B cell (primary cell): Measurements from ENCODE around the gene PLEKHA3. TPM values are rescaled to one million over a fixed set of nuclear protein-coding genes. Genes with fewer than 3 reads are reported as not detected.

ENCODE experiments used
- ATAC-seq: fragments of 200-7000 bp; cut with Tn5 transposase; one replicate; pipeline ENCODE4 v1.10.0; 2021; ENCODE audit warnings: low read depth, mild to moderate bottlenecking, moderate number of reproducible peaks, moderate library complexity
- CTCF ChIA-PET: fragments of 350-600 bp; sonication (Branson Sonifier 250); formaldehyde crosslinking; loops from one replicate; lab custom pipeline; 2021; ENCODE audit warnings: antibody characterized with exemption, inconsistent platforms; lab: Charles Lee
- POLR2A ChIA-PET: fragments of 350-600 bp; sonication (Branson Sonifier 250); formaldehyde crosslinking; loops from one replicate; lab custom pipeline; 2021; ENCODE audit warnings: antibody characterized with exemption; lab: Charles Lee
- DNase-seq: peaks from one replicate; pipeline ENCODE4 v3.0.0; 2013
- H2AFZ ChIP-seq: 2 replicates; pipeline ENCODE4 v1.6.1; 2012; ENCODE audit warnings: mild to moderate bottlenecking, low read depth, low read length; ENCODE audit not compliant: insufficient read depth, poor library complexity, severe bottlenecking
- H3K27ac ChIP-seq, 2 donors: 1 replicate in 1 of 2; 2 replicates in 1 of 2; pipeline ENCODE4 v1.5.1; 2012 to 2013; ENCODE audit warnings: low read length in 2 of 2, mild to moderate bottlenecking in 2 of 2, moderate library complexity in 1 of 2
- H3K27me3 ChIP-seq, 4 experiments: fragments of 200-600 bp in 1 of 4; sonication (generic) in 1 of 4; replicated peaks in 1 of 4; 1 replicate in 2 of 4; 2 replicates in 2 of 4; pipeline versions ENCODE4 v1.6.1 to v1.7.0; 2013 to 2016; ENCODE audit warnings: low read length in 3 of 4, mild to moderate bottlenecking in 2 of 4, mixed read lengths in 1 of 4, moderate library complexity in 1 of 4; ENCODE audit not compliant: insufficient read depth in 4 of 4, control insufficient read depth in 3 of 4; ENCODE audit errors: control extremely low read depth in 1 of 4
- H3K36me3 ChIP-seq, 2 experiments: replicated peaks in 1 of 2; 1 replicate in 1 of 2; 2 replicates in 1 of 2; pipeline versions ENCODE4 v1.6.1 to v1.7.1; 2013; ENCODE audit warnings: low read length in 1 of 2; ENCODE audit not compliant: insufficient read depth in 2 of 2, control insufficient read depth in 1 of 2; ENCODE audit errors: control extremely low read depth in 1 of 2, extremely low read depth in 1 of 2
- H3K4me1 ChIP-seq, 2 donors: fragments of 200-600 bp in 1 of 2; sonication (generic) in 1 of 2; 1 replicate in 1 of 2; 2 replicates in 1 of 2; pipeline versions ENCODE4 v1.5.1 to v1.6.1; 2013 to 2017; ENCODE audit warnings: low read length in 2 of 2; ENCODE audit not compliant: control insufficient read depth in 2 of 2, insufficient read depth in 2 of 2
- H3K4me2 ChIP-seq: replicated peaks from 2 replicates; pipeline ENCODE3; 2012; ENCODE audit warnings: mild to moderate bottlenecking, low read depth, low read length; ENCODE audit not compliant: poor library complexity, severe bottlenecking
- H3K4me3 ChIP-seq, 5 experiments: fragments of 200-600 bp in 1 of 5; sonication (generic) in 1 of 5; 1 replicate in 3 of 5; 2 replicates in 2 of 5; pipeline versions ENCODE4 v1.5.1 to v1.7.0; 2011 to 2016; ENCODE audit warnings: low read length in 4 of 5, mild to moderate bottlenecking in 4 of 5, low read depth in 2 of 5, control low read depth in 1 of 5, moderate library complexity in 1 of 5; ENCODE audit not compliant: insufficient read depth in 1 of 5; ENCODE audit errors: control extremely low read depth in 1 of 5, extremely low read depth in 1 of 5
- H3K79me2 ChIP-seq: fragments of 200-600 bp; sonication (generic); one replicate; pipeline ENCODE4 v1.6.0; 2016; ENCODE audit warnings: low read length; ENCODE audit not compliant: control insufficient read depth, insufficient read depth
- H3K9ac ChIP-seq: fragments of 200-600 bp; sonication (generic); 2 replicates; pipeline ENCODE4 v1.6.1; 2017; ENCODE audit warnings: mild to moderate bottlenecking, low read length, moderate library complexity
- H3K9me3 ChIP-seq, 3 donors: one replicate each; pipeline versions ENCODE4 v1.6.1 to v1.7.1; 2013; ENCODE audit warnings: low read length in 2 of 3; ENCODE audit not compliant: control insufficient read depth in 2 of 3, insufficient read depth in 1 of 3; ENCODE audit errors: control extremely low read depth in 1 of 3
- H4K20me1 ChIP-seq: 2 replicates; pipeline ENCODE4 v1.6.0; 2012; ENCODE audit warnings: mild to moderate bottlenecking, low read length; ENCODE audit not compliant: insufficient read depth, control insufficient read depth, poor library complexity, severe bottlenecking
- H3K27ac Mint-ChIP-seq: one replicate; pipeline ENCODE4 v1.8.0; 2021; ENCODE audit warnings: mixed read lengths
- H3K27me3 Mint-ChIP-seq: one replicate; pipeline ENCODE4 v1.8.0; 2021; ENCODE audit warnings: mixed read lengths
- H3K4me1 Mint-ChIP-seq: one replicate; pipeline ENCODE4 v1.8.0; 2021; ENCODE audit warnings: mixed read lengths
- H3K4me3 Mint-ChIP-seq: one replicate; pipeline ENCODE4 v1.8.0; 2021; ENCODE audit warnings: mixed read lengths
- H3K9me3 Mint-ChIP-seq: one replicate; pipeline ENCODE4 v1.8.0; 2022; ENCODE audit warnings: mixed read lengths; ENCODE audit not compliant: insufficient read depth
- CTCF ChIP-seq: fragments of 200-600 bp; IDR thresholded peaks from one replicate; pipeline ENCODE4 v1.8.0; 2022; ENCODE audit warnings: antibody characterized with exemption, mild to moderate bottlenecking
- EZH2 ChIP-seq: IDR thresholded peaks from 2 replicates; pipeline ENCODE4 v1.6.1; 2012; ENCODE audit warnings: borderline replicate concordance, low read depth, mild to moderate bottlenecking, moderate library complexity, low read length; ENCODE audit not compliant: insufficient read depth, poor library complexity, severe bottlenecking
- WGBS: methylation state at CpG from one replicate; pipeline ENCODE4 v1.1.5; 2013; ENCODE audit warnings: missing lambda C conversion rate; ENCODE audit not compliant: insufficient coverage; 5-methylcytosine and 5-hydroxymethylcytosine counted together
- intact Hi-C: fragments of 100-400 bp; cut with micrococcal nuclease; formaldehyde crosslinking; loops from one replicate; pipeline ENCODE4 v1.10.0; 2022
- polyA plus RNA-seq: library from polyadenylated mRNA; depleted of rRNA; stranded (reverse); fragments of >200 nt; gene quantifications from 2 replicates; pipeline ENCODE4 v1.2.3, GENCODE V29; 2012
- total RNA-seq, 2 donors: library from RNA; stranded (reverse); fragments of 120-200 nt in 1 of 2; gene quantifications; 1 replicate in 1 of 2; 2 replicates in 1 of 2; pipeline versions ENCODE4 v1.2.3 to v1.2.4, GENCODE V29; 2013 to 2022

PLEKHA3 gene
- total and polyA plus RNA-seq, 2 donors (not counting 1 experiment from before 2014, with no cell fraction given) = 4.8 to 29.3 TPM

GRCh38 chr2:178522950-178523595, 42.8 kb downstream of the PLEKHA3 start:
- peaks cover 31% of the 10 kb centered on the region for H3K79me2 ChIP-seq
- H3K4me3 ChIP-seq = peak overlapping the region; percentile 50 to 93 (median 90)
- intact Hi-C loops = loop anchor here (1.0 kb wide), 2 partner anchors 44 to 72 kb away; partner anchors contain the start of genes PJVK and PRKRA
- H3K4me1 Mint-ChIP-seq = peaks cover 31% of the 10 kb centered on the region
- ATAC-seq (peak; percentile 98), DNase-seq (peak; percentile 88)
- H3K4me1 ChIP-seq = peaks cover 11 to 12% of the 10 kb centered on the region in 2 donors
- 33% methylated on average over 18 of the region's 25 CpGs for WGBS
- H3K27me3 Mint-ChIP-seq = no peaks in the 10 kb centered on the region
- peak overlapping the region; percentile 4 to 78 for H3K27ac ChIP-seq
- peak overlapping the region; percentile 85 for H3K9ac ChIP-seq
- peaks cover 2 to 3% of the 10 kb centered on the region in 2 experiments for H3K36me3 ChIP-seq
- peak overlapping the region; percentile 88 for H3K27ac Mint-ChIP-seq
- peak overlapping the region; percentile 95 for H3K4me3 Mint-ChIP-seq
- H4K20me1 ChIP-seq = no peaks in the 10 kb centered on the region
- H2AFZ ChIP-seq = peak overlapping the region; percentile 81
- POLR2A ChIA-PET = interaction anchor here (1.4 kb wide), 2 partner anchors 8 to 72 kb away, joined by 3 to 4 read pairs; partner anchors contain the start of genes PJVK and PRKRA
- TF ChIP-seq EZH2 (no peak), CTCF (peak; percentile 77)
- no peaks in the 10 kb centered on the region for H3K27me3 ChIP-seq
- H3K9me3 Mint-ChIP-seq = peaks cover 5% of the 10 kb centered on the region
- CTCF ChIA-PET = interaction anchor here (0.7 to 1.4 kb wide), 5 partner anchors 9 to 110 kb away, joined by 3 to 5 read pairs (median 3); no protein-coding TSS in a partner anchor
- peaks cover 0 to 9% (median 0%) of the 10 kb centered on the region in 3 donors for H3K9me3 ChIP-seq
- peak overlapping the region; percentile 84 for H3K4me2 ChIP-seq
